NCI-H510A treated with DMSO at 0.1 percent for 48 hours (cell line): ENCODE data around the gene SGMS1.

Experiments
- DNase-seq: peaks from one replicate; lab custom pipeline; 2025; lab: John Stamatoyannopoulos, UW

The SGMS1 gene

DNA sequence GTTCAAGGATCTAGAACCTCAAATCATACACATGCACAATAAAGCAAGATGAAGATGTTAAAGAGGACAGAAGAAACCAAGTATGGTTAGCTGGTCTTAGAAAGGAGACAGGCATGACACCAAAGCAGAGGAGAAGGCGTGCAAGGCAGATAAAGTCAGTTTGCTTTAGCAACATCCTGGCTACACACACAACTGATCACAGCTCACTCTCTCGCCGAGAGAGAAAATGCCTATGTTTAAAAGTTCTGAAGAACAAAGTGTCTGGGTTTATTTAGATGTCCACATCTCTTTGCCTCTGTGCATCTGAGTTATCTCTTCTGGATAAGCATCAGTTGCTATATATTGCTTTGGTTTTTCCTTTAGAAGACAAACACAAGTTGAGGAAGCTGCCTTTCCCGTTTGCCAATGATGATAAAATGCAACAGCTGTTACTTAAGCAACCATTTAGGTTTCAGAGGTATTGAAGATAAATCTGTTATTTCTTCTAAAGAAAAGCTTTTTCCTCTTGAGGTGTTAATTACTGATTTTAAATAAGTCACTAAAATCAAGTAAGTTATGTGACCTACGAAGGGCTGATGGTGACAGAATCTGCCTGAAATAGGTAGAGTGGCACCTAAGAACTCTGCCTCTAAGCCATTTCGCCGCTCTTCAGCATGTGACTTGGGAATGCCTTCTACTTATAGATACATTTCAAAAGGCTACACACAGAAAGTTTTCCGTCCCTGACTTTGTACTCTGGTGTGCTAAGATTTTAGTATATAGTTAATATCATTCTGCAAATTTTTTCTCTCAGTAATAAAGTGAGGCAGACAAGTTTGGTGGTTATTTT lies 226.2 kb downstream of the SGMS1 start:
- DNase-seq = no peak

- no peak for DNase-seq
Measured at GRCh38 chr10:50396491-50397311, 227.1 kb downstream of the SGMS1 start.

GRCh38 chr10:50395851-50396250 lies 227.9 kb downstream of the SGMS1 start:
- DNase-seq = no peak

DNA sequence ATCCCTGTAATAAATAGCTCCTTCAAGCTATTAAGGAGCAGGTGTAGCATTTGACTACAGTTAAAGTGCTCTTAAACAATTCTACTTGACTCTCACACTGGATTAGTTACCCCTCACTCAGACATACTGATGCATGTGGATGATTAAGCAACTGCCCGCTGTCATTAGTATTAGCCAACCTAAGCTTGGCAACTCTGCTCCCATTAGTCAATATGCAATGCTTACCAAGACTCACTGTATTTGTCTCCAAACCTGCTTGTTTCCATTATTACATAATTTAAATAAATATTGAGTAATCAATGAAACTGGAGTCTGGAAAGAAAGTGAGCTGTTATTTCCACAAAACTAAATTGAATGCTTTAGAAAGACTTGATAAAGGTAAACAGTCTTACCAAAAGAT lies 228.5 kb downstream of the SGMS1 start:
- DNase-seq = no peak

DNA sequence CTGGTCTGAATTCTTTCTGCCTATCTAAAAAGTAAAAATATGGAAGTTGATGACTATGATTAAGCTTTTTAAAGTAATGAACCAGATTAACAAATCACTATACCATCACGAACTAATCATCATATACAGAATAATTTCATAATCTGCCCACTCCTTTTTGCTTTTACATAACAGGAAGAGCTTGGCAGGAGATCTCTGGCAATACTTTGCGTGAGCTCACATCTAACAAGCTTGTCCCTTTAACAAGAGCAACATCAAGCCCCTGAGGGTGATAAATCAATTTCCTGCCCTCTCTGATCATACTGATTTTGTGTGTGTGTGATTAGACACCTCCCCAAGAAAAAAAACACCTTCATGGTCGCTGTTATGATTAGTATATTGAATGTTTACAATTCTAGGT lies 228.9 kb downstream of the SGMS1 start:
- no peak for DNase-seq

DNA sequence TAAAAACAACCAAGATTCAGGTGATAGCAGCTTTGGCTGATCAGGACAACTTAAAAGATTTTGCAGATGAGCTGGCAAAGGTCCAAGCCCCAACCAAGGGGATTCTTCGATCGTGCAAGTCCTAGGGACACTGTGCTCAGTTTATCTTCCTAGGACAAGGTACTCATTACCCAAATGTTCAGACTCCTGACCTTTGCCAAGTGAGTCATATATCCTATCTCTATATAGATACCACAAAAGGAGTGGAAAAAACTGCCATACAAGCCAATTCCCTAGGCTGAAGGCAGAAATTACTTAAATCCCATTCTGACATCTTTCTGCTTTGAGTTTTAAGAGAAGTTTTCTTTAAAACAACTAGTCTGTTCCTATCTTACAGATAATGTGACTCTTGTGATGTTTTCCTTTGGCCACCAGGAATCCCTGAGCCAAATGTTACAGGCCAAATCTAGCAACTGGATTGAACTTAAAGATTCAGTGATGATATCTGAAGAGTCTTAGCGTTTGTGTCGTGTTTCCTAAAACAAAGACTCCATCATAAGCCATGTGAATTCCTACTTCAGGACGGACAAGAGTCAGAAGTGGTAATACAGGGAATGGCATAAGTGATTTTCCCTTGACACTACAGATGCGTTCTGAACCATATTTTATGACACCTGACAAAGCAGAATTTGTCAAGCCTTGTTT lies 229.8 kb downstream of the SGMS1 start:
- DNase-seq = no peak

DNA sequence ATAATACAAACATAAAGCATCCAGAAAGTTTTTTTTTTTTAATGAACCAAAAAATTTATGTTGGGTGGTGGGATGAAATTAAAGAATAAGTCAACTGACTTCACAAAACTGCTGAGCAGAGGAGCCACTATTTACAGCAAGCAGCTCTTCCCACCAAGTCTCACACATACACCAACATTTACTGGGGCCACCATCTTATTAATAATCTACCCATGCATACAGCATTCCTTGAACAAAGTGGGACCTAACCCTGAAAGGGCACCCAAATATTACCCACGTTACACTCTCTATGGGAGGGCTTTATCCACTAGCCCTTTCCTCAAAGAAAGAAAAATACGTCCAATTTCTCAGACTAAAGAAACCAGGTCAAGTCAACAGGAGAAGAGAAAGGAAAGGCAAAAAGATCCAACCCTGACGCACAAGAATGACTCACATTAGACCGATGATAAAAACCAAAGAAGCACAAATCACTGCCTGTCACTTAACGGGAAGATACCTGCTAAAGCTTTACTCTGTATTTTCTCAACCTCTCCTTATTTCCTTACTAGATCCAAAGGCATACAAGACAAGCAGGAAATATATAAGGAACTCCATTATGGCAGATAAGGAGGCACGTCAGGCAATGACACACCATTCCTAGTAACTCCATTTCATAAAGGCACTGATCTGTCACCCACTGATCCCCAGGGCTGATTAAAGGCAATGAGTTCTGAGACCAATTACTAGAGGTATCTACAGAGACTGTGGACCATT lies 230.6 kb downstream of the SGMS1 start:
- DNase-seq = no peak

DNA sequence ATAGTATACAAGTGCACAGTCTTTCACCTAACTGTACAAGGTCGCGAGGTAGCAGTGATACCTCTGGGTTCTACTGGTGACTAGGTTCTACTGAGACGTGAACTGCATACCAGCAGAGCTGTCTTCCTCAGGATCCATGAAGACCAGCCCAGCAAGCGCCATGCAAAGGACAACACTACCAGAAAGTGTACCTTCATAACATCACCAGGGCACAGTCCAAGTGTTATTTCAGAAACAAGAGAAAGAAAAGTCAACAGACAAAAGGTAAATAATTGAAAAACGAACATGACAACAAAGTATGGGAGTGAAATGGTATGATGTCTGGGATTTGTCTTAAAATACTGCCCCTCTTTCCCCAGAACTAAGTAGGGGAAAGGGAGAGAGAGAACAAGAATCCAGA lies 231.3 kb downstream of the SGMS1 start:
- no peak for DNase-seq

DNA sequence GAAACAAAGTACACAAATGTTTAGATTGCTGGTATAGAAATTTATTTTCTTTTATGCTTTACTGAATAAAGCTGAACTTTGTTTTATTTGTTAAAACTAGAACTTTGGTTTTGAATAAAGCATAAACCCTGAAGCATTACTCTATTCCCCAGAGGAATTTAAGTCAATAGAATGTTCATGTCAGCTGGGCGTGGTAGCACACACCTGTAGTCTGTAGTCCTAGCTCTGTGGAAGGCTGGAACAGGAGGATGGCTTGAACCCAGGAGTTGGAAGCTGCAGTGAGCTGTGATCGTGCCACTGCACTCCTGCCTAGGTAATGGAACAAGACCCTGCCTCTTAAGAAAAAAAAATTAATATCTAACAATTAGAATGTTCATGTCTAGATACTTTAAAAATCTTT lies 233.5 kb downstream of the SGMS1 start:
- no peak for DNase-seq

DNA sequence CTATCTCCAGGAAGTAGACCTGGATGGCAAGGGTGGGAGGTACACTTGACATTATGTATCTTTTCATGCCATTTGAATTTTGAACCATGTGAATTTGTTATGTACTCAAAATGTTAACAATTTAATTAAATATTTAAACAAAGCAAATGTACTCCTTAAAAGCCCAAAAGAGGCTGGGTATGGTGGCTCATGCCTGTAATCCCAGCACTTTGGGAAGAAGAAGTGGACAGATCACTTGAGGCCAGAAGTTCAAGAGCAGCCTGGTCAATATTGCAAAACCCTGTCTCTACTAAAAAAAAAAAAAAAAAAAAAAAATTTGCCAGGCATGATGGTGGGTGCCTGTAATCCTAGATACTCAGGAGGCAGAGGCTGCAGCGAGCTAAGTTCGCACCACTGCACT lies 235.6 kb downstream of the SGMS1 start:
- DNase-seq = no peak

GRCh38 chr10:50387732-50388073 lies 236.1 kb downstream of the SGMS1 start:
- no peak for DNase-seq

GRCh38 chr10:50387007-50387731 lies 236.6 kb downstream of the SGMS1 start:
- no peak for DNase-seq

DNA sequence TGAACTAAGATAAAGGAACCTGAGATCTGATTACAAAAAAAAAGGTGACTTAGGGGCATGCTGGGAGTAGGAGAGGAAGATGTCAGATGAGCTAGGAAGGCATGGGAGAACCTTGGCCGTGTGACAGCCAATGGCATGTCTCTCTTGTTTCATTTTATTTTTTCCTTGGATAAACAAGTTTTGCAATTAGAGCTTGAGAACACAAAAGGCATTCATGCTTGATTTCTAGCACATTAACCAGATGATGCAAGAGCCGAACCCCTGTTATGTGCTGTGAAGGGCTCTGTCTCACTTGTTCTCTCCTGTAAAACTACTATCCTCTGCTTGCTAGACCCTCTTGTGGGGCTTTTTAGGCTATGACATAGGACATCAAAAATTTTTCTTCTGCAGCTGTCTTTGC lies 238.1 kb downstream of the SGMS1 start:
- DNase-seq = no peak

DNA sequence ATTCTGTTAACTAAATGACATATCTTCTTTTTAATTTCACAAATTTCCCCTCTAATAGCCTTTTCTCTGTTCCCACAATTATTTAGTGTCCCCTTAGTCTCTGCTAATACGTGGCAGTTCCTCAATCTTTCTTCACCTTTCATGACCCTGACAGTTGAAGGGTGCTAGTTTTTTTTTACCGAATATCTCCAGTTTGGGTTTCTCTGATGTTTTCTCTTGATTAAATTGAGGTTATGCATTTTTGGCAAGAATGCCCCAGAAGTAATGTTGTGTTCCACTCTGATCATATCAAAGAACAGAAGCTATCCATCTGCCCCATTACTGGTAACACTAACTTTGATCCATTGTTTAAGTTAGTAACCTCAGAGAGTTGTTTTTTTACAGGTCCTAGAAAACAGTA lies 238.9 kb downstream of the SGMS1 start:
- DNase-seq = no peak

DNA sequence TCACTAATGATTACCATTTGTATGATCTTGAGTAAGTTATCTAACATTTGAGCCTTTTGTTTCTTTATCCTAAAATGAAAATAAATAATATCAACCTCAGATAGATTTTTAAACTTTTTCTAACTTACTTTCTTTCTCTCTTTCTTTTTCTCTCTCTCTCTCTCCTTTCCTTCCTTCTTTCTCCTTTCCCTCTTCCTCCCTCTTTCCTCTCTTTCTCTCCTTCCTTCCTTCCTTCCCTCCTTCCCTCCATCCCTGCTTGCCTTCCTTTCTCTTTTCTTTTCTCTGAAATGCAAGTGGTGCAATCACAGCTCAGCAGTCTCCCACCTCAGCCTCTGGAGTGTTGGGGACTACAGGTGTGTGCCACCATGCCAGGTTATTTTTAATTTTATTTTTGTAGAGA lies 239.5 kb downstream of the SGMS1 start:
- no peak for DNase-seq

DNA sequence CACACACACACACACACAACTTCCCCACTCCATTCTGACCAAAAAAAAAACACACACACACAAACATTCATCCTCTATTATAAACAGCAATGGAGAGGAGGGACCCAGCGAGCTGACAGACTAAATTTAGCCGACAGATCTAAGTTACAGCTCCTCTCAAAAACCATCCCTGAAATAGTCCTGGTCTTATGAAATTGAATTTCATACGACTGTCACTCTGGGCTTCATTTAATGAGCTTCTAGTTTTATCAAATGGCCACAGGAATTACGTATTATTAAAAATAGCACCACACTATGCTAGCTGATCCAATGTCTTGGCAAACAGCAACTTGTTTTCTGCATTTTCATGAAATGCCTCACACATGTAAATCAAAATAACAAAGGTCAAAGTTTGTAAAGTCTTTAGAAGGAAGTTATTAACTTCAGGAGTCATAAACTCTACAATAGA lies 241.2 kb downstream of the SGMS1 start:
- DNase-seq = no peak

GRCh38 chr10:50381642-50382041 lies 242.1 kb downstream of the SGMS1 start:
- no peak for DNase-seq

DNA sequence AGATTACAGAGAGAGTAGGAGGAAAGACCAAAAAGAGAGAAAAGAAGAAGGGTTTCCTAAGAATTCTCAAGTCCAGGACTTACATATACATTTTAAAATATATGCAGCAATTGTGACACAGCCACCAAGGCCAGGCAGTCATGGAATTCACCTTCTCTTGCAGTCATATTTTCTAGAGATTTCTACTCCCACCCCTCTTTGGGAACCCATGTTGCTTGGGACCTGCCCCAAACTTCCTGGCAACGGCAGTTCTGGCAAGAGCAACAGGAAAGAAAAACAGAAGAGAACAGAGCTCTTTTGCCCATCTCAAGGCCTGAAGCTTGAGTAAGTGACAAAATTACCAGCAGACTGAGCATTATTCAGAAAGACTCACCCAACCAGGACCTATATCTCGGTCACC lies 244.1 kb downstream of the SGMS1 start:
- DNase-seq = no peak

GRCh38 chr10:50375745-50376144 lies 248.0 kb downstream of the SGMS1 start:
- DNase-seq = no peak

GRCh38 chr10:50375051-50375452 lies 248.7 kb downstream of the SGMS1 start:
- DNase-seq = no peak

DNA sequence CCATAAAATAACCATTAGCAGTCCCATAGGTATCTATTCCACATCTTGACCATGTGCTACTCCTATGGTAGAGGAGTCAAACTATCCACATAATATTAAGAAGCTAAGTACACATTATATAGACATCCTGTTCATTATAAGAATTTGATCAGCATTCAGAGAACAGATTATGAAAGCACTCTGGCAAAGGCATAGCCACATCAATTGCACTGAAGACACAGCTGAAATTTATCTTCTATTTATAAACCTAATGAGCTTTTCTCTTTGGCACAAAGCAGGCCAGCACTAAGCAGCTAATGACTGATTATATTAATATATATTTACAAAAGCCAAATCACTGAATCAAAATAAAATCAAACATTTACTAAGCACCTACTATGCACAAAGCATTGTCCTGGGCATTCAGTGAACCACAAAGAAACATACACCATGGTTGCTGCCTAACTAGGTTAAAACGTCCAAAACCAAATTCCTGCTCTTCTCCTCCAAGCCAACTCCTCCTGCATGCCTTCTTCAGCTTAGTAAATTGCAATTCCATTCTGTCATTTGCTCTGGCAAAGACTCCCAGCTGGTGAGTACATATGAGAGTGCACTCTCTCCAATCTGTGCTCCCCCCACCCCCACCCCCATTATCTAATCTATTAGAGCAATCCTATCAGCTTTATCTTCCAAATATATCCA lies 249.8 kb downstream of the SGMS1 start:
- no peak for DNase-seq
